Right renal pelvis (tissue), 4 donors: ENCODE results near the gene DAPL1. TPM values are rescaled to one million over a fixed set of nuclear protein-coding genes. Genes with fewer than 3 reads are reported as not detected.
"Not testable (repeated sequence)": the region's sequence is repeated elsewhere in the genome, so short reads cannot be mapped to it uniquely, and the experiment has no call there.

Experiments used
- DNase-seq, 4 donors: peaks; one replicate each; pipeline ENCODE4 v3.0.0-alpha.2; 2013; ENCODE audit warnings: low read depth in 4 of 4, low spot score in 3 of 4, missing footprints in 1 of 4
- polyA plus RNA-seq, 4 donors: library from polyadenylated mRNA; unstranded; fragments of 120-200 nt; gene quantifications; one replicate each; pipeline ENCODE4 v1.2.1, GENCODE V29; 2013; ENCODE audit not compliant: insufficient read length in 4 of 4

The DAPL1 gene
- polyA plus RNA-seq, 4 donors = 22.8 to 62.1 (median 30.9) TPM

DNA sequence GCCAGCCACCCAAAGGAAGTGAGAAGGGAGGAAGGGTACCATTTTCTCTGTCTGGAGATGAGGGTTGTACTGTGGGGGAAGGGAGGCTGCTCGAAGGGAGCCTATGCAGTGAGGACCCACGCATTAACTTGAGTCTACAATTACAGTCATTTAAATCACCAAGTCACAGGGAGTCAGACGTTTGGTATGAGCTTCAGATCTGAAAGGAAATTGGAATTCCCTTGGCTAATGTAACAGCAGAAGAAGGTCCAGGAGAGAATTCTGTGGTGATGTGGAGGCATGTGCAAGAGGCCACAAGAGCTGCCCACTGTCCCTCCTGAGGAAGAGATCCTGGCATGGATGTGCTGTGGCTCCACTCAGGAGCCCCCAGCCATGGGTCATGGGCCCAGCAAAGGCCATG lies 22.5 kb downstream of the DAPL1 start:
- DNase-seq = no peak

DNA sequence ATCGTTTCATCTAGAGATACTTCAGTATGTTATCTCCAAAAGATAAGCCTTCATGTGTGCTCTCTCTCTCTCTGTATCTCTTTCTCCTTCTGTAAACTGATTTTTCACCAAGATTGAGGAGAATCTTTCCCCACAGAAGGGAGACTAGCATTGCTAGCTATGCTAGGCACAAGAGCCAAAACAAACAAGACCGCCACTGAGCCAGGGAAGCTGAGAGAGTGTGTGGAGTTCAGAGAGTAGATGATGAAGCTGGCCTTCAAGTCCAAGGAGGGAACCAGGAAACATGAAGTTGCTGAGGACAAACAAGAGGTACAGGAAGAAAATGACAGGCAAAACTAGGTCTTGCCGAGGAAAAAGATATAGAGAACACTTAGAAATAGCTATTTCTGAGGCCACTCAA lies 23.4 kb downstream of the DAPL1 start:
- no peak for DNase-seq

DNA sequence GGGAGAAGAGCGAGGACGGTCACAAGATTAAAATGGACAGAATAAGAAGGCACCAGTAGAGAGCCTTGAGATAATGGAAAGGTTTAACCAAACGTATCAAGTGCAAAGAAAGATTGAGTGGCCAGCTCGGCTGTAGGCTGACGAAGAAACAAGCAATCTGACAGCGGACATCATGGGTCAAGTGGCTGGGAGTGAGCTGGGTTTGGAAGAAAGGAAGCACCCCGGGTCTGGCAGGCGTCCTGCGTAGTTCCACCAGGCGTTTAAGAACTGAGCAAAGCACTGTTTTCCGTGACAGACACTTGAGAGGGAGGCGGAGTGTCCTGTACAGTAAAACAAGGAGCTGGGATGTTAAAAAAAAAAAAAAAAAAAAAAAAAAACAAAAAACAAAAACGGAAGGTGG lies 27.1 kb downstream of the DAPL1 start:
- DNase-seq = no peak

DNA sequence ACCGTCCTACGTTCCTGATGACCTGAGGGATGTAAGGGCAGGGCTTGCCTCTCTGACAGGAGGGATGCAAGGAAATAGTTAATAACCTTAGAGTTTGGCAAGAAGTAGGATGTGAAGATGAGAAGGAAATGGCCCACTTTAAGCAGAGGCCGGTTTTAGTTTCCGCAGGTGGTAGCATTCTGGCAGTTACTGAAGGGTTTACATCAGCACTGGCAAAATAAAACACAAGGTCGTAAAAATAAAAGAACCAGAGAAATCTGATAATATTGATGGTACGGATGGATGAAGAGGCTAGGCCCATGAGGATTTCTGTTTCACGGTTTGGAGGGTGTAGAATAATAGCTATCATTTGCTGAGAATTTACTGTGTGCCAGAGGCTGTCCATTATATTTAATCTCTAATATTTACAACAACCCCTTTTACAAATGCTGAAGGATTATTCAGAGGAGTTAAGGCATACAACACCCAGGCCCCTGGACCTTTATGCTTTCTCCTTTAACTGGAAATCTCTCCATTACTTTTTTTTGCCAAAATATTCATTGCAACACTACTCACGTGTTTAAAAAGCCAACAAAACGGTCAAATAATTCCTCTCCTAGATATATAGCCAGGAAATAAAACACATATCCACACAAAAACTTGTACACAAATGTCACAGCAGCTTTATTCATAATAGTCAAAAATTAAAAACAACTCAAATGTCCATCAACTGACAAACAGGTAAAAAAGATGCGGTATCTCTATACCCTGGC lies 28.5 kb downstream of the DAPL1 start:
- DNase-seq = no peak

DNA sequence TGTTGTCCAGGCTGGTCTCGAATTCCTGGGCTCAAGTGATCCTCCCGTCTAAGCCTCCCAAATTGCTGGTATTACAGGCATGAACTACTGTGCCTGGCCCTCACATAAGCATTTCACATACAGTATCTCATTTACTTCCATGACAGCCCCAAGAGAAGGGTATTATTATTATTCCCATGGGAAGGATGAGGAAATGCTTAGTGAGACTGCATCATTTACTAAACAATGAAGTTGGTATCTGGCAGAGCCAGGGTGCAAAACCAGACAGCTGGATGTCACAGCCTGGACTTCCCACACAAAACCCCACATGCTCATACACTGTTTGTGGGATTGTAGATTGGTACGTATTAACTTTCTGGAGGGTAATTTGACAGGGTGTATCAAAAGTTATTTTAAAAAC lies 29.9 kb downstream of the DAPL1 start:
- no peak for DNase-seq

DNA sequence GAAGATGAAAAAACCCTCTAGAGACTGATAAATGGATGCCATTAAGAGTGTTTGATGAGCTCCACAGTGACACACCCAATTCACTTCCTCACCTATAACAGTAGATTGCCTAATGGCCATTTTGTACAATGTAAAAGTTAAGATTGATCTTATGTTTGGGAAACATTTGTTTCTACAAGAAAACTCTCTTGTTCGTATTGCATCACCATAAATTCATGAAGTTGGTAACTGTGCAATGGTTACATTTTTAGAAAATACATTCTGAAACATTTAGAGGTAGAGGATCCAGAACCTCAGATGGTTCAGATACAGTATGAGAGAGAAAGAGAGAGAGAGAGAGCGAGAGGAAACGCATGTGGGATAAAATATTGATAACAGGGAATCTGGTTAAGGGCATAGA lies 31.8 kb downstream of the DAPL1 start:
- DNase-seq = no peak

DNA sequence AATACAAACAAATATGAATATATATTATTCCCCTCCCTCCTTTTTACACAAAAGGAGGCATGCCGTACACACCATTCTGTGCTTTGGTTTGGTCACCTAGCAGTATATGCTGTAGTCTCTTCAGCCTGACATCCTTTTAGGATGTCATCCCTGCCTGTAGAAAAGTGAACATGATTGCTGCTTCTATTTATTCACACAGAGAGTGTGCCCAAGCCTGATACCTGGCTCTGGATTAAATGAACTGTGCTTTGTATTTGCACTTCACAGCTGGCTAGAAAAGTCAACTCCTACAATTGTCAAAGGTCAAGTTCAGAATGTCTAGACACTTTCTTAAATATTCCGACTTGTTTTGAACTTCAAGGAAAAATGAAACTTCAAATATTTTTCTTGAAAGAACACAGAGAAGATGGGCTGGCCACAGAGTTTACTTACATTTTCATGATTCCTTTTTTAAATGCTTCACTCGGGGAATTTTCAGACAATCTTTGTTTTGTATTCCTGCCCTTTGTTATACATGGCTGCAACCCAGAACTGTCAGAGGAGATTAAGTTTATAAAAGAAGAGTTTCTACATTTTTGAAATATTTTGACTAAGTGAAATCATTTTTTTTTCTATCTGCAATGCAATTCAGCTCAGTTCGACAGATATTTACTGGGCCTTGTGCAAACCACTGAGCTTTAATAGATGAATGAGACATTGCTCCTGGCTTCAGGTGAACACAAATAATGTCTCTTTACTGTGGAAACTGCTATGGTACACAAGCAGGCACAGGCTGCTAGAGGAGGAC lies 33.5 kb downstream of the DAPL1 start:
- DNase-seq = no peak

DNA sequence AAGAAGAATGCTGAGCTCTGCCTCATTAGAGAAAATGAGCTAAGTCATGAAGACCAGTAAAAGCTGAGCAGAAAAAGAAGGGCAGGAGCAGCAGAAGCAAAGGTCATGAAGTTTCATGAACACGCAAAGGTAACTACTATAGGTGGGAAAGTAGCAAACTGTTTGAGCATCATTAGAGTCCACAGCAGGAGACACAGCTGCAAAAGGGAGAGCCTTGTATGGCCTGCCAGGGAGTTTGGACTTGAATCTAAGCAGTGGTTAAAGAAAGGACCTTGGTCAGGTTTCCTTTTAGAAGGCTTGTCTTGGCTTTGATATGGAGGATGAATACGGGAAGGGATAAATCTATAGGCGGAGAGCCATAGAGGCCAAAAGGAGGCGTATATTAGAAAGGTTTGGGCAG lies 34.0 kb downstream of the DAPL1 start:
- DNase-seq = no peak

DNA sequence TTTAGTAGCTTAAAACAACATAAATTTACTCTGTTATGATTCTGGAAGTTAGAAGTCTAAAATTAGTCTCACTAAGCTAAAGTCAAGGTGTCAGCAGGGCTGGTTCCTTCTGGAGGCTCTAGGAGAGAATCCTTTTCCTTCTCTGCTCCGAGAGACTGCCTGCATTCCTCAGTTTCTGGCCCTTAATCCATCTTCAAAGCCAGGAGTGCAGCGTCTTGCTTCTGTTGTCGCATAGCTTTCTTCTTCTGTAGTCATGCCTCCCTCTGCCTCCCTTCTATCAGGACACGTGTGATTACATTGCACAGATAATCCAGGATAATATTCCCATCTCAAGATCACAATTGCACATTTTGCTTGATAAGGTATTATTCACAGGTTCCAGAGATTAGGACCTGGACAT lies 35.1 kb downstream of the DAPL1 start:
- no peak for DNase-seq

DNA sequence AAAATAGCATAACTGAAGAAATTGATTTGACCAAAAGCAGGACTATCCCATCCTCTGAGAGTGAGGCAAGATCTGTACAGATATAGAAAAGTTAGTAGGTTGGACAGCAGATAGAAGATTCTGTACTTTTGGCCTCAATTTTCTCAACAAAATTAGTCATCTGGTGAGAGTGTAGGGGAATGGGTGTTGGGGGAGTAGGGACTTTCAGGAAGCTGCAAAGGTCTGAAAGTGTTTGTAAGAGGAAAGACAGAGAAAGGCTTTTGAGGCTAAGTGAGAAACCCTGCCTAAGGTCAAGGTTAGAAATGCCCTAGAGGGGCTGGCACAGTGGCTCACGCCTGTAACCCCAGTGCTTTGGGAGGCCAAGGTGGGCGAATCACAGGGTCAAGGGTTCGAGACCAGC lies 40.3 kb downstream of the DAPL1 start:
- no peak for DNase-seq

DNA sequence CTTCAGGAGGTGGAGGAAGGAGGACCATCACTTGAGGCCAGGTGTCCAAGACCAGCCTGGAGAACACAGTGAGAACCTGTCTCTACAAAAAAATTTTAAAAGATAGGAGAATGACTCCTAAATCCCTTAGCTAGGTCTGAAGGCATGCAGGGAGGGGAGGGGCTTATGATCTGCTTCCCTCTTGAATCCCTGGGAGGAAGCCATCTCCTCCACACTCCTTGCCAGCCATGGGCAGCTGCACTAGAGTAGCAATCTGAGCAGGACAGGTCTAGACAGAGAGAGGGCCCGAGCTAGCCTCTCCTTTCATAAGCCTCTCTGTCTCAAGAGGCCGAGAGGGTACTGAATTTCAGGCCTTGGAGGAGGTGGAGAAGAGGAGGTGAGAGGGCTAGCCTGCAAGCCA lies 42.5 kb downstream of the DAPL1 start:
- DNase-seq = no peak

DNA sequence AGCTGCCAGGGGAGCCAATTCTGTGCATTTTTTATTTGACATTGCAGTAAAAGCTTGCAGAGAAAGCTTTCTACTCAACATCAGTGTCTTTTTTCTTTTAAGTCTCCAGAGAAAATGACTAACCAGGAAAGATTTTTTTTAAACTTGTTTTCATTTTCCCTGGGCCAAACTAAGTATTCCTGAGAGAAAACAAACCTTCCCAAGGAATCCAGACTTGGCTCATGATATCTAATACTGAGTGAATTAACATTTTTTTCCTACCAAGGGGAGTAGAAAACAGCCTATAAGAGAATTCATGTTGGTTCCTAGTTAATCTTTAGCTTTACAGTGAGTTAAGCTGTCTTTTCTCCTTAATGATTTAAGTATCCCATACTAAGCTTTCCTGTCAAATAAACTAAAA lies 46.7 kb downstream of the DAPL1 start:
- DNase-seq = no peak

DNA sequence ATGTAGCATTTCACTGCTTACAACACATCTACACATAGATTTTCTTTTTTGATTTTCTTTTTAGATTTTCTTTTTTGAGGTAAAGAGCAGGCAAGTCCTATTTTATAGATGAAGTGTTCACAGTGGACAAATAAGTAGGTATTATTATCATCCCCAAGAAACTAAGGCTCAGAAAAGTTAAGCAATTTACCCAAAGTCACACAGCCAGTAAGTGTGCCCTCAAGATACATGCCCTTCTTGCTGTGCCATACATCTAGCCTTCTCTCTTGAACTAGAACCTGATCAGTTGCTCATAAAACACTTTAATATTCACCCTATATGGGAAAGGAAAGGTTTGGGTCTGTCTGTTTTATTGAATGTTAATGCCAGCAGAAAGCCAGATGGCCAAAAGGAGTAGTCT lies 50.3 kb downstream of the DAPL1 start:
- no peak for DNase-seq

DNA sequence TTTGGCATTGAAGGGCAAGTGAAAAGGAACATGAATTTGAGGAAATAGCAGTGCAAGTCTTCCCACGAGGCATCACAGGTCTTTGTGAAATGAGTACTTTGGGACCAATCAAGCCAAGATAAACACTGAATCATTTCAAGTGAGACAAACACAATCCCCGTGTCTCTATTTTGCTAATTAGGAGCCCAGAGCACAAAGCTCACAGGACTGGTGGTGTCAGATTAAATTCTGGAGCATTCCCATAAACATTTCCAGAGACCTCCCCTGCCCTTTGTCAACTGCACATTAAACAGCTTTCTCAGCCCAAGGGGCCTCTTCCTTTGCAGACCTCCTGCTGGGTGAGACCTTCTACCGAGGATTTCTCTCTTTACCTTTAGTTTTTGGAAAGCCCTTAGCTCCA lies 50.7 kb downstream of the DAPL1 start:
- DNase-seq = no peak

DNA sequence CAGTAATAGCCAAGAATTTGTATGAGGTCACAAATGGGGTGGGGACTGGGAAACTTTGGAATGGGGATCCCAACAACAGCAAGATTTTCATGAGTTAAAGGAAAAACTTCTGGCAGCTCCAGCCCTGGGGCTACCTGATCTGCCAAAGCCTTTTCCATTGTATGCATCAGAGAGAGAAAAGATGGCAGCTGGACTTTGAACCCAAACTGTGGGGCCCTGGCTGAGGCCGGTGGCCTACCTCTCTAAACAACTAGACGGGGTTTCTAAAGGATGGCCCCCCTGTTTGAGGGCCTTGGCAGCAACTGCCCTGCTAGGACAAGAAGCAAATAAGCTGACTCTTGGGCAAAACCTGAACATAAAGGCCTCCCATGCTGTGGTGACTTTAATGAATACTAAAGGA lies 52.4 kb downstream of the DAPL1 start:
- DNase-seq = not testable (repeated sequence)

DNA sequence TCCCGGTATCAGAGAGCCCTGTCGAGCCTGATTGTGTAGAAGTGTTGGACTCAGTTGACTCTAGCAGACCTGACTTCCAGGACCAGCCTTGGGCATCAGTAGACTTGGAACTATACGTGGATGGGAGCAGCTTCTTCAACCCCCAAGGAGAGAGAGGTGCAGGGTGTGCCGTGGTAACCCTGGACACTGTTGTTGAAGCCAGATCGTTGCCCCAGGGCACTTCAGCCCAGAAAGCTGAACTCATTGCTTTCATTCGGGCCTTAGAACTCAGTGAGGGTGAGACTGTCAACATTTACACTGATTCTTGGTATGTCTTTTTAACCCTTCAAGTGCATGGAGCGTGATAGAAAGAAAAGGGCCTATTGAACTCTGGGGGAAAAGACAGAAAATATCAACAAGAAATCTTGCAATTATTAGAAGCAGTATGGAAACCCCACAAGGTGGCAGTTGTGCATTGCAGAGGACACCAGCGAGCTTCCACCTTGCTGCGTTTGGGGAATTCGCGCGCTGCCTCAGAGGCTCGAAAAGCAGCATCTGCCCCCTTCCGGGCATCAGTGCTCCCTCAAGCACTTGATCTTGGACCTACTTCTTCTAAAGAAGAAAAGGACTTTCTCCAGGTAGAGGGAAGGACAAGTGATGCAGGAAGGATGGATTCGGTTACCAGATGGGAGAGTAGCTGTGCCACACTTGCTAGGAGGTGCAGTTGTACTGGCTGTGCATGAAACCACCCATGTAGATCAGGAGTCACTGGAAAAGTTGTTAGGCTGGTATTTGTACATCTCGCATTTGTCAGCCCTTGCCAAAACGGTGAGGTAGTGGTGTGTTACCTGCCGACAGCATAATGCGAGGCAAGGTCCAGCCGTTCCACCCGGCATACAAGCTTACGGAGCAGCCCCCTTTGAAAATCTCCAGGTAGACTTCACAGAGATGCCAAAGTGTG lies 53.2 kb downstream of the DAPL1 start:
- DNase-seq = not testable (repeated sequence)

DNA sequence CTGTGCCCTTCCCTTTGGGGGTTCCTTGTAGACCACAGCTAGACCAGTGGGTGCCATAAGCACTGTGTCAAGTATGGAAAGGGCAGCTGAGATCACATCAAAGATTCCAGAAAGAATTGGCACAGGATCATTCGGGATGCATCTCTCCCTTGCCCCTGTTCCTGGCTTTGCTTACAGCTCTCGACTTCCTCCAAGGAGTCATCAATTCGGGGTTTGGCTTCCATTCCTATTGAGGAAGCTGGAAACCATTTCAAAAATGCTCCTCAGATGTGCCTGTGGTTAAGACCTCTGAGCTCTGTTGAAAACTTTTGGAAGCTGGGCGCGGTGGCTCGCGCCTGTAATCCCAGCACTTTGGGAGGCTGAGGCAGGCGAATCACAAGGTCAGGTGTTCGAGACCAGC lies 65.1 kb downstream of the DAPL1 start:
- DNase-seq = not testable (repeated sequence)

DNA sequence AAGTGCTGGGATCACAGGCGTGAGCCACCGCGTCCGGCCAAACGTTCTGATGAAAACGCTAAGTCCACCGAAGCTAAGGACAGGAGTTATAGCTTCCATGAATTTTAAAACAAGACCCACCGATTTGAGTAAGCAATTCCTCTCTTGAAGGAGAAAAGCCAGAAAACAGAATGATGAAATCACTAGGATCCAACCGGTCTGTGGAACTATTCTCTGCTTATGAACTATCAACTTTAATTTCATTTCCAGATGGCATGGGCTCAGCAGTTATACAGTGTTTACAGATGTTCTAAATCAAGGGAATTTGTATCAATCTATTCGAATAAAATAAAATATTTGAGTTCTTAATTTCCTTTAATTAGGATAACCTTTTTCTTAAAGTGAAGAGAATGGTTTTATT lies 66.5 kb downstream of the DAPL1 start:
- not testable (repeated sequence) for DNase-seq

DNA sequence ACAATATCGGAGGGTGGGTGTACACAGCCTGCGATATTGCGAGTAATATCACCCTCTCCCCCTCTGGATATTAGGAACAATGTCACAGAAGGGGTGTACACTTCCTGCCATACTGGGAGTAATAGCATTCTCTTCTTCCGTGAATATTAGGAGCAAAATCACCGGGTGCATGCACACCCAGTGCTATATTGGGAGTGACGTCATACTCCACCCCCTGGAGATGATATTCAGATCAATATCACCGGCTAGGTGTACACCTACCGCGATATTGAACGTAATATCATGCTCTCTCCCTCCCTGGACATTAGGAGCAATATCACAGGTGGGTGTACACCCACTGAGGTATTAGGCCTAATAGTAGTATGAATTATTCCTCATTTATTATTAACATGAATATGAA lies 70.4 kb downstream of the DAPL1 start:
- DNase-seq = not testable (repeated sequence)
